GM10847 (cell line): ENCODE results near the gene ENDOV.

Experiments
- POLR2A ChIP-seq: IDR thresholded peaks from 2 replicates; pipeline ENCODE4 v1.6.1; 2011; ENCODE audit not compliant: insufficient read length; ENCODE audit errors: extremely low read depth

Gene ENDOV

GRCh38 chr17:80384078-80384960 lies 30.6 kb upstream of the ENDOV start:
- TF ChIP-seq POLR2A: no peak

GRCh38 chr17:80385046-80385445 lies 29.9 kb upstream of the ENDOV start:
- no peak for TF ChIP-seq POLR2A

GRCh38 chr17:80386341-80386740 lies 28.6 kb upstream of the ENDOV start:
- no peak for TF ChIP-seq POLR2A

- no peak for TF ChIP-seq POLR2A
These were observed 27.9 kb upstream of the ENDOV start for GRCh38 chr17:80387071-80387470.

- TF ChIP-seq POLR2A: no peak
These were observed 26.8 kb upstream of the ENDOV start for GRCh38 chr17:80388175-80388574.

GRCh38 chr17:80388601-80389000 lies 26.4 kb upstream of the ENDOV start:
- no peak for TF ChIP-seq POLR2A

GRCh38 chr17:80389011-80389995 lies 25.7 kb upstream of the ENDOV start:
- TF ChIP-seq POLR2A: no peak

GRCh38 chr17:80393241-80393890 lies 21.6 kb upstream of the ENDOV start:
- TF ChIP-seq POLR2A: no peak

- TF ChIP-seq POLR2A: no peak
These were observed 21.0 kb upstream of the ENDOV start for GRCh38 chr17:80393961-80394360.

- TF ChIP-seq POLR2A: no peak
These were observed 20.2 kb upstream of the ENDOV start for GRCh38 chr17:80394629-80395216.

- no peak for TF ChIP-seq POLR2A
These were observed 19.4 kb upstream of the ENDOV start for GRCh38 chr17:80395402-80396151.

- no peak for TF ChIP-seq POLR2A
These were observed 18.6 kb upstream of the ENDOV start for GRCh38 chr17:80396157-80397033.

GRCh38 chr17:80397034-80397387 lies 18.0 kb upstream of the ENDOV start:
- TF ChIP-seq POLR2A: no peak

GRCh38 chr17:80397686-80398085 lies 17.3 kb upstream of the ENDOV start:
- TF ChIP-seq POLR2A: no peak

- no peak for TF ChIP-seq POLR2A
These were observed 12.0 kb upstream of the ENDOV start for GRCh38 chr17:80402959-80403358.
